ENCODE measurements around the gene SDK2. TPM values are rescaled to one million over a fixed set of nuclear protein-coding genes. Genes with fewer than 3 reads are reported as not detected.
A peak's percentile ranks its signal among the peaks of the same experiment; 100 is the strongest.

Gene SDK2
- total and polyA plus RNA-seq, 9 of the 15 experiments (the other 6 are each of a cell fraction or from before 2014, with no cell fraction given): 0.04 TPM; not detected in 8

DNA sequence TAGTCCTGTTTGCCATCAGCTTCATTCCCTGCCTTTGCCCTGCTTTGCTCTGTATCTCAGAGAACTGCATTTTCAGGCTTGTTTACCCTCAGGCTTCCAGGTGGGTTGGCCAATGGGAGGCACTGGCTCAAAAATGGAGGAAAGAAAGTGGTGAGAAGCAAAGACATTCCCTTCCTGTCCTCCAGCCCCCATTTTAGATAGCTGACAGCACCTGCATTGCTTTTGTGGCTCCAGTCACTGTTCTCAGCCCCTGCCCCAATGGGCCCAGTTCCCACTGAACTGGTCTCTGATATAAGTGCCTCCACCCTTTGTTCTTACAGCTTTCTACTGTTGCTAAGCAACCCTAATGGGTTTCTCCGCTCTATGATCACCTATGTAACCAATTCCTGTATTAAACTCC lies 19.4 kb upstream of the SDK2 start:
- TF ChIP-seq HDAC2 (IDR thresholded peaks at IDR 0.05) (no peak), RFX1 (IDR thresholded peaks at IDR 0.05) (peak; percentile 44; the same call in 1 of the 2 replicates)
- ChIA-PET CTCF (ENCODE audit: low intra/inter-chr PET ratio) (no interaction called here), POLR2A (interaction anchor here (0.6 kb wide), 1 partner anchor 301 kb away, joined by 3 read pairs; no protein-coding TSS in a partner anchor)
- Histone ChIP-seq H3K4me1 (replicated peaks in 1 of 2; ENCODE audit: control insufficient read depth in 2 of 2, insufficient read depth in 2 of 2, low read length in 2 of 2) (no peaks in the 10 kb centered on the region), H3K4me3 (no peak overlapping the region), H4K20me1 (replicated peaks; ENCODE audit: control insufficient read depth, insufficient read depth, low read length) (no peaks in the 10 kb centered on the region), H3K79me2 (ENCODE audit: control insufficient read depth, insufficient read depth, low read length) (no peaks in the 10 kb centered on the region), H3K27ac (ENCODE audit: extremely low read depth, low read depth, low read length) (no peak overlapping the region), H3K27me3 (ENCODE audit: control insufficient read depth in 2 of 2, insufficient read depth in 2 of 2, low read length in 2 of 2) (peaks cover 0 to 11% of the 10 kb centered on the region in 2 experiments; a peak in 2 of 5 replicates), H3K9ac (ENCODE audit: insufficient read depth in 1 of 2, low read depth in 2 of 2, low read length in 2 of 2) (no peak overlapping the region), H3K9me1 (ENCODE audit: control insufficient read depth, insufficient read depth, low read length) (no peaks in the 10 kb centered on the region), H3K4me2 (ENCODE audit: insufficient read depth, low read length) (no peak overlapping the region), H2AFZ (ENCODE audit: low read depth, low read length) (no peak overlapping the region), H3K9me3 (replicated peaks; ENCODE audit: control insufficient read depth, insufficient read depth, low read depth, low read length) (no peaks in the 10 kb centered on the region), H3K36me3 (ENCODE audit: control insufficient read depth, insufficient read depth, low read length) (no peaks in the 10 kb centered on the region)
- BruUV-seq (replicated peaks): no TSS peak
- DNase-seq (ENCODE audit: extremely low read depth in 1 of 4, low spot score in 3 of 4) (no peak), ATAC-seq (no peak), FAIRE-seq (no peak)
- in situ Hi-C loops (cut with MboI): no loop called here
- 7% methylated on average over 1 of the region's 1 CpG for WGBS (ENCODE audit: insufficient coverage, low coverage, missing lambda C conversion rate)
- intact Hi-C loops (cut with micrococcal nuclease): no loop called here

DNA sequence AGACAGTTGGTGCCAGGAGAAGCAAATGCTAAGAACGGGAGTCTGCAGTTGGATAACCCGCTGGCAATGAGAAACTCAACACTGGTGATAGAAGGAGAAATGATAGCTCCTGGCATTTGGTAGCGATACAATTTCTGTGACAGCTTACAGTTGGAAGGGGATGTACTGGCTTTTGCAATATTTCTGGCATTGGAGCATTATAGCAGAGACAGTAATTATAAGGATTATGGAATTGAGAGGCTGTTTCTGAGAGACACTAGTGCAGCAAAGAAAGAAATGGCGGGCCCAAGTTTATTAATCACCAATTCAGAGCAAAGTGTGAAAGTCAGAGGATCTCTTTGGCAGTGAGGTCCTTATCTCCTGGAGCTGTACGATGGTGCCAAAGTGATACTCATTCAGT lies 16.1 kb upstream of the SDK2 start:
- no peak overlapping the region for H3K27ac ChIP-seq (ENCODE audit: extremely low read depth, low read depth, low read length)
- no peak overlapping the region for H3K4me2 ChIP-seq (ENCODE audit: insufficient read depth, low read length)
- H3K9me3 ChIP-seq (replicated peaks; ENCODE audit: control insufficient read depth, insufficient read depth, low read depth, low read length): no peaks in the 10 kb centered on the region
- H3K36me3 ChIP-seq (ENCODE audit: control insufficient read depth, insufficient read depth, low read length): no peaks in the 10 kb centered on the region
- H3K9ac ChIP-seq (ENCODE audit: insufficient read depth in 1 of 2, low read depth in 2 of 2, low read length in 2 of 2): no peak overlapping the region
- no peaks in the 10 kb centered on the region for H3K9me1 ChIP-seq (ENCODE audit: control insufficient read depth, insufficient read depth, low read length)
- no peak overlapping the region for H3K4me3 ChIP-seq
- TF ChIP-seq TEAD1 (CRISPR knock-in tag; IDR thresholded peaks at IDR 0.05) (no peak), TSC22D4 (tag; IDR thresholded peaks at IDR 0.05) (no peak), MTF1 (CRISPR knock-in tag; IDR thresholded peaks at IDR 0.05; ENCODE audit: borderline replicate concordance) (no peak), KLF13 (tag; IDR thresholded peaks at IDR 0.05; ENCODE audit: borderline replicate concordance, low read depth) (no peak), HNRNPH1 (optimal IDR thresholded peaks at IDR 0.05; ENCODE audit: low read depth, low read length) (no peak), ZNF324 (CRISPR knock-in tag; IDR thresholded peaks at IDR 0.05) (no peak), MYNN (IDR thresholded peaks at IDR 0.05) (no peak), MYNN (CRISPR knock-in tag; IDR thresholded peaks at IDR 0.05) (no peak)
- TF ChIP-seq, protein P1, sequence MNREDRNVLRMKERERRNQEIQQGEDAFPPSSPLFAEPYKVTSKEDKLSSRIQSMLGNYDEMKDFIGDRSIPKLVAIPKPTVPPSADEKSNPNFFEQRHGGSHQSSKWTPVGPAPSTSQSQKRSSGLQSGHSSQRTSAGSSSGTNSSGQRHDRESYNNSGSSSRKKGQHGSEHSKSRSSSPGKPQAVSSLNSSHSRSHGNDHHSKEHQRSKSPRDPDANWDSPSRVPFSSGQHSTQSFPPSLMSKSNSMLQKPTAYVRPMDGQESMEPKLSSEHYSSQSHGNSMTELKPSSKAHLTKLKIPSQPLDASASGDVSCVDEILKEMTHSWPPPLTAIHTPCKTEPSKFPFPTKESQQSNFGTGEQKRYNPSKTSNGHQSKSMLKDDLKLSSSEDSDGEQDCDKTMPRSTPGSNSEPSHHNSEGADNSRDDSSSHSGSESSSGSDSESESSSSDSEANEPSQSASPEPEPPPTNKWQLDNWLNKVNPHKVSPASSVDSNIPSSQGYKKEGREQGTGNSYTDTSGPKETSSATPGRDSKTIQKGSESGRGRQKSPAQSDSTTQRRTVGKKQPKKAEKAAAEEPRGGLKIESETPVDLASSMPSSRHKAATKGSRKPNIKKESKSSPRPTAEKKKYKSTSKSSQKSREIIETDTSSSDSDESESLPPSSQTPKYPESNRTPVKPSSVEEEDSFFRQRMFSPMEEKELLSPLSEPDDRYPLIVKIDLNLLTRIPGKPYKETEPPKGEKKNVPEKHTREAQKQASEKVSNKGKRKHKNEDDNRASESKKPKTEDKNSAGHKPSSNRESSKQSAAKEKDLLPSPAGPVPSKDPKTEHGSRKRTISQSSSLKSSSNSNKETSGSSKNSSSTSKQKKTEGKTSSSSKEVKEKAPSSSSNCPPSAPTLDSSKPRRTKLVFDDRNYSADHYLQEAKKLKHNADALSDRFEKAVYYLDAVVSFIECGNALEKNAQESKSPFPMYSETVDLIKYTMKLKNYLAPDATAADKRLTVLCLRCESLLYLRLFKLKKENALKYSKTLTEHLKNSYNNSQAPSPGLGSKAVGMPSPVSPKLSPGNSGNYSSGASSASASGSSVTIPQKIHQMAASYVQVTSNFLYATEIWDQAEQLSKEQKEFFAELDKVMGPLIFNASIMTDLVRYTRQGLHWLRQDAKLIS (CRISPR knock-in tag; IDR thresholded peaks at IDR 0.05): no peak
- TF ChIP-seq, protein P2, sequence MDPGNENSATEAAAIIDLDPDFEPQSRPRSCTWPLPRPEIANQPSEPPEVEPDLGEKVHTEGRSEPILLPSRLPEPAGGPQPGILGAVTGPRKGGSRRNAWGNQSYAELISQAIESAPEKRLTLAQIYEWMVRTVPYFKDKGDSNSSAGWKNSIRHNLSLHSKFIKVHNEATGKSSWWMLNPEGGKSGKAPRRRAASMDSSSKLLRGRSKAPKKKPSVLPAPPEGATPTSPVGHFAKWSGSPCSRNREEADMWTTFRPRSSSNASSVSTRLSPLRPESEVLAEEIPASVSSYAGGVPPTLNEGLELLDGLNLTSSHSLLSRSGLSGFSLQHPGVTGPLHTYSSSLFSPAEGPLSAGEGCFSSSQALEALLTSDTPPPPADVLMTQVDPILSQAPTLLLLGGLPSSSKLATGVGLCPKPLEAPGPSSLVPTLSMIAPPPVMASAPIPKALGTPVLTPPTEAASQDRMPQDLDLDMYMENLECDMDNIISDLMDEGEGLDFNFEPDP (CRISPR knock-in tag; IDR thresholded peaks at IDR 0.05): no peak
- ATAC-seq (no peak), FAIRE-seq (no peak), DNase-seq (ENCODE audit: extremely low read depth in 1 of 4, low spot score in 3 of 4) (no peak)
- ChIA-PET CTCF (ENCODE audit: low intra/inter-chr PET ratio) (no interaction called here), POLR2A (no interaction called here)
- peaks cover 0 to 11% of the 10 kb centered on the region in 2 experiments; a peak in 2 of 5 replicates for H3K27me3 ChIP-seq (ENCODE audit: control insufficient read depth in 2 of 2, insufficient read depth in 2 of 2, low read length in 2 of 2)
- in situ Hi-C loops (cut with MboI): no loop called here
- BruUV-seq (replicated peaks): no TSS peak
- no peak overlapping the region for H2AFZ ChIP-seq (ENCODE audit: low read depth, low read length)
- H4K20me1 ChIP-seq (replicated peaks; ENCODE audit: control insufficient read depth, insufficient read depth, low read length): no peaks in the 10 kb centered on the region
- H3K4me1 ChIP-seq (replicated peaks in 1 of 2; ENCODE audit: control insufficient read depth in 2 of 2, insufficient read depth in 2 of 2, low read length in 2 of 2): no peaks in the 10 kb centered on the region
- intact Hi-C loops (cut with micrococcal nuclease): no loop called here
- WGBS (ENCODE audit: insufficient coverage, low coverage, missing lambda C conversion rate): 0% methylated on average over 5 of the region's 5 CpGs
- H3K79me2 ChIP-seq (ENCODE audit: control insufficient read depth, insufficient read depth, low read length): no peaks in the 10 kb centered on the region

Data from K562 (cell line).